Activated CD4-positive, alpha-beta T cell treated with anti-CD3 and anti-CD28 coated beads, Interleukin-2, amount 50 U/mL, for 4 hours (primary cell): Measurements from ENCODE around the gene TEX51.

Experiments
- DNase-seq, 2 experiments: peaks; one replicate each; pipeline ENCODE4 v3.0.0-alpha.2; 2020

The TEX51 gene

GRCh38 chr2:126916744-126917143 lies 18.1 kb downstream of the TEX51 start:
- no peak for DNase-seq

- no peak for DNase-seq
Measured at GRCh38 chr2:126921066-126921465, 22.4 kb downstream of the TEX51 start.

GRCh38 chr2:126930970-126931590 lies 32.4 kb downstream of the TEX51 start:
- no peak for DNase-seq

- no peak for DNase-seq
Measured at GRCh38 chr2:126932529-126932928, 33.8 kb downstream of the TEX51 start.

GRCh38 chr2:126932966-126933710 lies 34.4 kb downstream of the TEX51 start:
- DNase-seq, result no peak

GRCh38 chr2:126933711-126934091 lies 35.0 kb downstream of the TEX51 start:
- DNase-seq, result no peak

GRCh38 chr2:126934809-126935208 lies 36.1 kb downstream of the TEX51 start:
- no peak for DNase-seq

- DNase-seq, result no peak
Measured at GRCh38 chr2:126935774-126936173, 37.1 kb downstream of the TEX51 start.

- no peak for DNase-seq
Measured at GRCh38 chr2:126936219-126936723, 37.6 kb downstream of the TEX51 start.

GRCh38 chr2:126940331-126940730 lies 41.6 kb downstream of the TEX51 start:
- no peak for DNase-seq

GRCh38 chr2:126942427-126943203 lies 43.9 kb downstream of the TEX51 start:
- DNase-seq, result no peak

GRCh38 chr2:126943612-126944348 lies 45.1 kb downstream of the TEX51 start:
- no peak for DNase-seq

- no peak for DNase-seq
Measured at GRCh38 chr2:126945118-126945517, 46.4 kb downstream of the TEX51 start.

GRCh38 chr2:126946318-126947102 lies 47.8 kb downstream of the TEX51 start:
- no peak for DNase-seq

- no peak for DNase-seq
Measured at GRCh38 chr2:126947103-126947429, 48.4 kb downstream of the TEX51 start.

- DNase-seq, result no peak
Measured at GRCh38 chr2:126949775-126950174, 51.1 kb downstream of the TEX51 start.

- DNase-seq, result no peak
Measured at GRCh38 chr2:126950504-126950903, 51.8 kb downstream of the TEX51 start.
